NOMO-1 treated with DMSO at 0.1 percent for 48 hours (cell line): ENCODE measurements around the gene ADAMTS13.
"Not testable (repeated sequence)": the region's sequence is repeated elsewhere in the genome, so short reads cannot be mapped to it uniquely, and the experiment has no call there.

Source experiments
- DNase-seq: peaks from one replicate; lab custom pipeline; 2025; ENCODE audit not compliant: unreplicated experiment; lab: John Stamatoyannopoulos, UW

Gene ADAMTS13

DNA sequence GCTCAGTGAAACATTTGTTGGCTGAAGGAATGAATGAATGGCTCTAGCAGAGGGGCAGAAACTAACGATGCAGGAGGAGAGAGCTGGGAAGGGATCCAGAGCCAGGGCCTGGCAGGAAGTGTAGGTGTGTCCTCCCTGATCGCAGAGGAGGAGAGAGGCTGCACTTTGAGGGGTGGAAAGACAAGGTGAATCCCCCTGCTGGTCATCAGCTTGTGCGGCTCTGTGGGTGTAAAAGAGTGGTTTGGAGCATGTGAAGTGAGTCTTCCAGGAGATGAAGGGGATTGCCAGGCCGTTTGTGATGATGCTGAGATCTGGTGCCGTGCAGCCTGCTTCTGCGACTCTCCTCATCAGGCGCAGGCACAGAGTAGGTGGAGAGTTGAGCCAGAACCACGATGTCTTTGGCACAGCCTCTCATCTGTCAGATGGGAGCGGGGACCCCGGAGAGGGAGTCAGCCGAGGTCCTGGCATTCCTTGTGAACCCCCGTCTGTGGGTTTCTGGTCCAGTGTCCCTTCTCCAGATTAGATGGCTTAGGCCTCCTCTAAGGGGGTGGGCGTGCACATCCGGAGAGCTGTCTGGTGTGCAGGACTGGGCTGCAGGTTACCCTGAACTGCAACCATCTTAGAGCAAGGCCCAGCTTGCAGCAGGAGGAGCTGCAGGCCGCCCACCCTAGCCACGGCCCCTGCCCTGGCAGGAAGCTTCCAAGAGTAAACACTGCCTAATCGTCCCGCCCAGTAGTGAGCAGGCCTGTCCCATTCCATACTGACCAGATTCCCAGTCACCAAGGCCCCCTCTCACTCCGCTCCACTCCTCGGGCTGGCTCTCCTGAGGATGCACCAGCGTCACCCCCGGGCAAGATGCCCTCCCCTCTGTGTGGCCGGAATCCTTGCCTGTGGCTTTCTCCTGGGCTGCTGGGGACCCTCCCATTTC is at the start of gene ADAMTS13:
Gene ADAMTS13, plus strand, starts transcription at position 753 of the 928 bp plus-strand sequence. Its CDS starts 77 bp downstream, at position 830.
- no peak for DNase-seq

GRCh38 chr9:133374612-133375115 is 47.5 kb upstream of the ADAMTS13 start:
- DNase-seq: peak; percentile 71

DNA sequence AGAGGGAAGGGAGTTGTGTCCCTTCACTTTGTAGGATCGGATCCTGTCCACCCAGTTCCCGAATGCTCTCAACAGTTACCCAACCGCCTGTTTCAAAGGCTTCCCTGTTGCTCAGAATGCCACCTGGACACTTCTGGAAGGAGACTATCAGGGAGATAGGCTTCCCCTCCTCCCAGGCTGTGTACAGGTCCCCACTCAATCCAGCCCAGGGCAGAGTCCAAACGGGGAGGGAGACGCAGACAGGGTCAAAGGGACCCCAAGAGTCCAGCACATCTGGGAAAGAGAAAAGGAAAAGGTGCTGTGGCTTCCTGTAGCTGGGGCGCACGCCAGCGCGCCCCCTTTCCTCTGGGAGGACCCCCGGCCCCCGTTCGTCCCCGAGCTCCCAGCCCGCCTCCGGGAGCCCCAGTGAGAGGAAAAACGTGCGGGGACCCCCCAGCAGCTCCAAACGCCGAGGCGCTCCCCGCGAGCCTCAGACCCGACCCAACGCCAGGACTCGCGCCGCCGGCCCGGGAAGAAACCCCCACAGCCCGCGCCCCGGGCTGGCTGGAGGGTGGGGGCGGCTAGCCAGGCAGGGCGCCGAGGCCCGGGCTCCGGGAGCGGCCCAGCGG is 46.9 kb upstream of the ADAMTS13 start:
- DNase-seq: peak; percentile 28

DNA sequence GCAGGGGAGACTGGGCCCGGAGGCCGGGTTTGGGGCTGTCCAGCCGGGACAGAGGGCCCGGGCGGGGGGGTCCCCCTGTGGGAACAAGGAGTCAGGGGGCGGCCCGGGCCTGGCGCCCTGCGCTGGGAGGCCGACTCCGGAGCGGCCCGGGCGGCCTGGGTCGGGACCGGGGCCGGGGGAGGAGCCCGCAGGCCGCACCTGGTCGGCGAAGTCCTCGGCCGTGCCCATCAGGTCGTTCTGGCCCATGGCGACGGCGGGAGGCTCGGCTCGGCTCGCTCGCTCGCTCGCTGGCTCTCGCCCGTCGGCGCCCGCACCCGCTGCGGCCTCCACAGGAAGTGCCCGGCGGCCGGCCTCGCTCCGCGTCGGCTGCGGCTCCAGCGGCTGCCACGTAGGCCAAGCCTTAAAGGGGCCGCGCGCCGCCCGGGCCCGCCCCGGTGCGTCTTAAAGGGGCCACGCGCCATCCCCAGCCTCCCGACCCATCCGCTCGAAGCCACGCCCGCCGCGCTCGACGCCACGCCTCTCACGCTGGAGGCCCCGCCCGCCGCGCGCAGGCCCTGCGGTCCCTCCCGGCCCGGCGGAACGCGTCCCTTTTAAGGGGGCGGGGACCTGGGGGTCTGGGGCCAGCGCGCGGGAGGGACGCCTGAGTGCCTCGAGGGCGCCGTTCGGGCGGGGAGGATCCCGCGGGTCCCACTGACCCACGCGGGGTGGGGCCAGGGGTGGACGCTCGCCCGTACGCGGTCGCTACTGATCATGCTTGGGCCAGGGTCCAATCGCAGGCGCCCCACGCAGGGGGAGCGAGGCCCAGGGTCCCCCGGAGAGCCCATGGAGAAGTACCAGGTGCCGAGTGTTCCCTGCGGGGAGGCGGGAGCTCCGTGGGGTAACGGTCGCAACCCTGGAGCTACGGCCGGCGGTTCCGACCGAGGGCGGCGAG is 46.2 kb upstream of the ADAMTS13 start, which contains the start of the genes STKLD1 and SURF4:
Gene STKLD1, plus strand, starts transcription at position 643 of the 931 bp plus-strand sequence. Its CDS starts 108 bp downstream, at position 751.
Gene SURF4, minus strand, starts transcription at position 337 of the 931 bp plus-strand sequence. Its CDS starts 91 bp downstream, at position 246.
- DNase-seq: peak; percentile 92

DNA sequence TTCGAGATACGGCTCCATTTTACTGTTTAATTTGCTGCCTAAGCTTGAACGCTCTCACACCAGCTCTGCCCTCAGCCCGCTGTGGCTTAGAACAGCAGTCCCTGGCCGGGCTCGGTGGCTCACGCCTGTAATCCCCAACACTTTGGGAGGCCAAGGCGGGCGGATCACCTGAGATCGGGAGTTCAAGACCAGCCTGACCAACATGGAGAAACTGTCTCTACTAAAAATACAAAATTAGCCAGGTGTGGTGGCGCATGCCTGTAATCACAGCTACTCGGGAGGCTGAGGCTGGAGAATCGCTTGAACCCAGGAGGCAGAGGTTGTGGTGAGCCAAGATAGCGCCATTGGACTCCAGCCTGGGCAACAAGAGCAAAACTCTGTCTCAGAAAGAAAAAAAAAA is 44.9 kb upstream of the ADAMTS13 start:
- DNase-seq: not testable (repeated sequence)

GRCh38 chr9:133377721-133378216 is 44.4 kb upstream of the ADAMTS13 start:
- DNase-seq: no peak

DNA sequence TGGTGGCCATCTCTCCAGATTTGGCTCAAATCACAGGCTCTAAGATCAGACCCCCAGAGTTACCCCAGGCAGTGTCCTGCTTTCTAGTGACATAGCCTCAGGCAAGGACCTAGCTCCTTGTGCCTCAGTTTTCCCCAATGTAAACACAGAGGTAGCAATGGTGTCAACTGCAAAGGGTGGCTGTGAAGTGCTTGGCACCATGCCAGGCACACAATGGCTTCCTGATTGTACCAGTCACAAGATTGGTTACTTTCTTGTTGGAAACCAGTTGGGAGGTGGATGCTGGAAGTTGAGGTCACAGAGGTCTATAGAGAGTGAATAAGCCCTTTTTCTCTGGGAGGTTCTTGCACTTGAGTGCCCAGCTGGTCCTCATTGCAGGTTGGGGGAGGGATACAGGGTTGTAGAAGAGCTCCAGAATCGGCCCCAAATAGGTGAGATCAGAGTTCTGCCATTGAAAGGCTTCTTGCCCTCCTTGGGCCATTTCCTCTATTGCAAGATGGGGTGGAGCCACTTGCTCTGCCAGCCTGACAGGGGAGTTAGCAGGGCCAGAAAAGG is 43.7 kb upstream of the ADAMTS13 start:
- no peak for DNase-seq

GRCh38 chr9:133379153-133380086 is 42.7 kb upstream of the ADAMTS13 start:
- DNase-seq: no peak

GRCh38 chr9:133380734-133381133 is 41.4 kb upstream of the ADAMTS13 start:
- DNase-seq: no peak

- DNase-seq: no peak
Observed at GRCh38 chr9:133382507-133383141, 39.5 kb upstream of the ADAMTS13 start.

- no peak for DNase-seq
Observed at GRCh38 chr9:133383438-133383837, 38.7 kb upstream of the ADAMTS13 start.

GRCh38 chr9:133384736-133385321 is 37.3 kb upstream of the ADAMTS13 start:
- DNase-seq: no peak

GRCh38 chr9:133385452-133385851 is 36.7 kb upstream of the ADAMTS13 start:
- no peak for DNase-seq

DNA sequence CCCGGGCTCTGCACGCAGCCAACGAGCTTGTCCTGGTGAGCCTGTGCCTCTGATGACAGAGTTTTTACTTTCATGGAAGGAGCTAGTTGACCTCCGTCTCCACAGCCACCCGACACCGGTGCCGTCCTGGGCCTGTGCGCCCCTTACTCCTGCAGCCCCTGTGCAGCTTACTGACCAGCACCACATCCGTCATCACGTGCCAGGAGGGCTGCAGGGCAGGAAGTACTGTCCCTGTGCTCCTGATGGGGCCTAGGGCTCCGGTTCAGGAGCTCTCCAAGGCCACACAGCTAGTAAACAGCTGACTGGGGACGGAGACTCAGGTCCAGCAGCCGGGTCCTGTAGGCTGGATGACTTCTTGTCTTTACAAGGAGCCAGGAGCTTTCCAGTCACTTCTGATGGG is 35.8 kb upstream of the ADAMTS13 start:
- no peak for DNase-seq

- DNase-seq: no peak
Observed at GRCh38 chr9:133387680-133388079, 34.5 kb upstream of the ADAMTS13 start.

DNA sequence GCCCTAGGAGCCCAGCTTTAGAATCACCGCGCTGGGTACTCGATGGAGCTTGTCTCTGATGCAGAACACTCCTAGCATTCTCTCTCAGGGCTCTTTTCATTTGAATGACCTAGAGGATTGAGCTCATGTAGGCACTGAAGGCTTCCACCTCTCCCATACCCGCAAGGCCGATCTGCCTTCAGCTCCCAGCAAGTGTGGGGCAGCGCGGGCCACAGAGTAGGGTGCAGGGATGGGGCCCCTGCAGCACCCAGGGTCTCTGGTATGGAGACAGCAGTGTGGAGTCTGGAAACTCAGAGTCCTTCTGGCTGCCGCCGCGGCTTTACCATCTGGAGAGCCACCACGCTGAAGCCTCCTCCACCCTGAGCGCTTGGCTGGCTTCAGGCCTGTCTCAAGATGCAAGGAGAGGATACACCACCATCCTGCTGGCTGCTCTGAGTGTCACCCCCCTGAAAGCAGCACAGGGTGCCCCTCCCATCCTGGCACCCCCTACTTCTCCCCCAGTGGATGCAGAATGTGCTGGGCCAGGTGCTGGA is 33.1 kb upstream of the ADAMTS13 start:
- DNase-seq: no peak

GRCh38 chr9:133389562-133389961 is 32.6 kb upstream of the ADAMTS13 start:
- no peak for DNase-seq

GRCh38 chr9:133390713-133391112 is 31.5 kb upstream of the ADAMTS13 start:
- no peak for DNase-seq
